ENCODE results near the gene TUBA4A. TPM values are rescaled to one million over a fixed set of nuclear protein-coding genes. Genes with fewer than 3 reads are reported as not detected.

Gene TUBA4A
- total and polyA plus RNA-seq, 9 of the 15 experiments (the other 6 are each of a cell fraction or from before 2014, with no cell fraction given) = 25.1 to 174 (median 42.4) TPM

DNA sequence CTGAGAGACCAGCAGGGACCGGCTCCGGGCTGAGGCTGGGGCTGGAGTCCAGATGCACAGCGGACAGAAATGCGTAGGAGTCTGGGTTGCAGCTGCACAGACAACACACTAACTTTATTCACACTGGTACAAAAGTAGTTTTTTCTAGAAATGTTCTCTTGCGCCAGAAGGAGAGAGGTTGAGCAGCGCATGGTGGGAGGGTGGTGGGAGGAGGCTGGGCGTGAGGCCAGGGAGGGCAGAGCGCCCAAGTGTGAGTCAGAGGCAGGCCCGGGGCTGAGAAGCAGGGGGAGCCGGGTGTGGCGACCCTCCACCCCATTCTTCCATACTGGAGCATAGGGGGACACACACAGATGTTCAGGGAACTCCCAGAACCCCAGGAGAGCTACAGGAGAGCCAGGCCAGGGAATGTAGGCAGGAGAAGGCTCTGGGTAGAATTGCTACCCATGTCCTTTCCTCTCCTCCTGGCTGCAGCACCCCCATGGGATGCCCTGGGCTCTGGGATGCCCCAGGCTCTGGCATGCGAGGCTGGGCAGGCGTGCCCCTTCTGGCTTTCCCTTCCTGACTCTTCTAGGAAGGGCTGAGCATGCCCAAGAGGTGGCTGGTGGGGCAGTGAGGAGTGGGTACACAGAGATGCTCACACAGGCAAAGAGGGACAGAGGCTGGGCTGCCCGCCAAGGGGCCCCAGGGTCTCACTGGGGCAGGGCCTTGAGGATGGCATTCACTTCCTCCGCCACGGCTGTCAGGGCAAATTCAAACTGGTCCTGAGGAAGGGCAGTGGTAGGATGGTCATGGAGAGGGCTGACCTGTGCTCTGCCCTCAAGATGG is 36.0 kb upstream of the TUBA4A start:
- Histone ChIP-seq H3K27ac (ENCODE audit: extremely low read depth, low read depth, low read length) (no peak overlapping the region), H3K36me3 (ENCODE audit: control insufficient read depth, insufficient read depth, low read length) (no peaks in the 10 kb centered on the region), H2AFZ (ENCODE audit: low read depth, low read length) (no peak overlapping the region), H3K4me3 (no peak overlapping the region), H3K27me3 (ENCODE audit: control insufficient read depth in 2 of 2, insufficient read depth in 2 of 2, low read length in 2 of 2) (no peaks in the 10 kb centered on the region), H3K9me1 (ENCODE audit: control insufficient read depth, insufficient read depth, low read length) (no peaks in the 10 kb centered on the region), H3K9ac (ENCODE audit: insufficient read depth in 1 of 2, low read depth in 2 of 2, low read length in 2 of 2) (0 out of 4 replicates have a peak overlapping the region, but pooled peaks of 1 of the 2 experiments have one; percentile 39), H3K9me3 (replicated peaks; ENCODE audit: control insufficient read depth, insufficient read depth, low read depth, low read length) (no peaks in the 10 kb centered on the region), H3K4me1 (replicated peaks in 1 of 2; ENCODE audit: control insufficient read depth in 2 of 2, insufficient read depth in 2 of 2, low read length in 2 of 2) (peaks cover 35 to 66% of the 10 kb centered on the region in 2 experiments), H4K20me1 (replicated peaks; ENCODE audit: control insufficient read depth, insufficient read depth, low read length) (no peaks in the 10 kb centered on the region), H3K4me2 (ENCODE audit: insufficient read depth, low read length) (no peak overlapping the region), H3K79me2 (ENCODE audit: control insufficient read depth, insufficient read depth, low read length) (no peaks in the 10 kb centered on the region)
- no TSS peak for BruUV-seq (replicated peaks)
- intact Hi-C loops (cut with micrococcal nuclease) = no loop called here
- FAIRE-seq (no peak), DNase-seq (ENCODE audit: extremely low read depth in 1 of 4, low spot score in 3 of 4) (peak in 1 of 4 experiments; percentile 24), ATAC-seq (no peak)
- ChIA-PET POLR2A (interaction anchor here (0.7 to 1.1 kb wide), 3 partner anchors 9 to 853 kb away, joined by 3 to 5 read pairs (median 4); partner anchors contain the start of gene DNAJB2), CTCF (ENCODE audit: low intra/inter-chr PET ratio) (no interaction called here)
- 58% methylated on average over 9 of the region's 16 CpGs for WGBS (ENCODE audit: insufficient coverage, low coverage, missing lambda C conversion rate)
- in situ Hi-C loops (cut with MboI) = loop anchor here (5.0 kb wide), 1 partner anchor 117 kb away; the partner anchor contains the start of gene SLC23A3
- TF ChIP-seq TARDBP (IDR thresholded peaks at IDR 0.05) (no peak), TCF3 (CRISPR knock-in tag; IDR thresholded peaks at IDR 0.05) (no peak), WHSC1 (IDR thresholded peaks at IDR 0.05; ENCODE audit: low read length) (no peak), CBFA2T3 (IDR thresholded peaks at IDR 0.05) (0 out of 2 replicates have a peak, but pooled peaks have one; percentile 8), SP1 (CRISPR knock-in tag; IDR thresholded peaks at IDR 0.05) (no peak), ZNF431 (CRISPR knock-in tag; IDR thresholded peaks at IDR 0.05) (no peak), NFIC (IDR thresholded peaks at IDR 0.05) (peak; percentile 63), RCOR1 (IDR thresholded peaks at IDR 0.05; ENCODE audit: borderline replicate concordance in 1 of 2, low read depth in 2 of 2, low read length in 2 of 2) (no peak), NELFE (IDR thresholded peaks at IDR 0.05; ENCODE audit: insufficient read depth, insufficient read length) (no peak), ZBTB7A (IDR thresholded peaks at IDR 0.05; ENCODE audit: borderline replicate concordance, control insufficient read depth, low read depth, low read length) (peak; percentile 72; the same call in 1 of the 2 replicates), YY1 (IDR thresholded peaks at IDR 0.05; ENCODE audit: borderline replicate concordance in 1 of 3, control insufficient read depth in 1 of 3, extremely low read depth in 1 of 3, insufficient read depth in 3 of 3, insufficient read length in 1 of 3, insufficient replicate concordance in 2 of 3, low read depth in 1 of 3, low read length in 2 of 3) (no peak), ZNF23 (CRISPR knock-in tag; IDR thresholded peaks at IDR 0.05) (no peak)
- TF ChIP-seq, protein P1, sequence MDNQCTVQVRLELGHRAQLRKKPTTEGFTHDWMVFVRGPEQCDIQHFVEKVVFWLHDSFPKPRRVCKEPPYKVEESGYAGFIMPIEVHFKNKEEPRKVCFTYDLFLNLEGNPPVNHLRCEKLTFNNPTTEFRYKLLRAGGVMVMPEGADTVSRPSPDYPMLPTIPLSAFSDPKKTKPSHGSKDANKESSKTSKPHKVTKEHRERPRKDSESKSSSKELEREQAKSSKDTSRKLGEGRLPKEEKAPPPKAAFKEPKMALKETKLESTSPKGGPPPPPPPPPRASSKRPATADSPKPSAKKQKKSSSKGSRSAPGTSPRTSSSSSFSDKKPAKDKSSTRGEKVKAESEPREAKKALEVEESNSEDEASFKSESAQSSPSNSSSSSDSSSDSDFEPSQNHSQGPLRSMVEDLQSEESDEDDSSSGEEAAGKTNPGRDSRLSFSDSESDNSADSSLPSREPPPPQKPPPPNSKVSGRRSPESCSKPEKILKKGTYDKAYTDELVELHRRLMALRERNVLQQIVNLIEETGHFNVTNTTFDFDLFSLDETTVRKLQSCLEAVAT (IDR thresholded peaks at IDR 0.05) = no peak
- TF ChIP-seq, protein P2, sequence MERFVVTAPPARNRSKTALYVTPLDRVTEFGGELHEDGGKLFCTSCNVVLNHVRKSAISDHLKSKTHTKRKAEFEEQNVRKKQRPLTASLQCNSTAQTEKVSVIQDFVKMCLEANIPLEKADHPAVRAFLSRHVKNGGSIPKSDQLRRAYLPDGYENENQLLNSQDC (CRISPR knock-in tag; IDR thresholded peaks at IDR 0.05) = no peak
- TF ChIP-seq, protein P3, sequence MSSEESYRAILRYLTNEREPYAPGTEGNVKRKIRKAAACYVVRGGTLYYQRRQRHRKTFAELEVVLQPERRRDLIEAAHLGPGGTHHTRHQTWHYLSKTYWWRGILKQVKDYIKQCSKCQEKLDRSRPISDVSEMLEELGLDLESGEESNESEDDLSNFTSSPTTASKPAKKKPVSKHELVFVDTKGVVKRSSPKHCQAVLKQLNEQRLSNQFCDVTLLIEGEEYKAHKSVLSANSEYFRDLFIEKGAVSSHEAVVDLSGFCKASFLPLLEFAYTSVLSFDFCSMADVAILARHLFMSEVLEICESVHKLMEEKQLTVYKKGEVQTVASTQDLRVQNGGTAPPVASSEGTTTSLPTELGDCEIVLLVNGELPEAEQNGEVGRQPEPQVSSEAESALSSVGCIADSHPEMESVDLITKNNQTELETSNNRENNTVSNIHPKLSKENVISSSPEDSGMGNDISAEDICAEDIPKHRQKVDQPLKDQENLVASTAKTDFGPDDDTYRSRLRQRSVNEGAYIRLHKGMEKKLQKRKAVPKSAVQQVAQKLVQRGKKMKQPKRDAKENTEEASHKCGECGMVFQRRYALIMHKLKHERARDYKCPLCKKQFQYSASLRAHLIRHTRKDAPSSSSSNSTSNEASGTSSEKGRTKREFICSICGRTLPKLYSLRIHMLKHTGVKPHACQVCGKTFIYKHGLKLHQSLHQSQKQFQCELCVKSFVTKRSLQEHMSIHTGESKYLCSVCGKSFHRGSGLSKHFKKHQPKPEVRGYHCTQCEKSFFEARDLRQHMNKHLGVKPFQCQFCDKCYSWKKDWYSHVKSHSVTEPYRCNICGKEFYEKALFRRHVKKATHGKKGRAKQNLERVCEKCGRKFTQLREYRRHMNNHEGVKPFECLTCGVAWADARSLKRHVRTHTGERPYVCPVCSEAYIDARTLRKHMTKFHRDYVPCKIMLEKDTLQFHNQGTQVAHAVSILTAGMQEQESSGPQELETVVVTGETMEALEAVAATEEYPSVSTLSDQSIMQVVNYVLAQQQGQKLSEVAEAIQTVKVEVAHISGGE (CRISPR knock-in tag; IDR thresholded peaks at IDR 0.05) = no peak
